Upper lobe of left lung (tissue), 6 donors: ENCODE data around the gene TNNC1. TPM values are rescaled to one million over a fixed set of nuclear protein-coding genes. Genes with fewer than 3 reads are reported as not detected.

Experiments
- ATAC-seq, 2 donors: fragments of 200-7000 bp; cut with Tn5 transposase; one replicate each; pipeline ENCODE4 v1.9.1; 2022; ENCODE audit warnings: mild to moderate bottlenecking in 2 of 2, moderate library complexity in 2 of 2; ENCODE audit not compliant: low FRiP score in 2 of 2
- DNase-seq, 2 donors: peaks; one replicate each; pipeline ENCODE4 v3.0.0-alpha.2; 2019 to 2020
- H3K27ac ChIP-seq, 4 donors: fragments of 200-600 bp; sonication (generic); one replicate each; pipeline ENCODE4 v1.5.1; 2016 to 2019
- H3K27me3 ChIP-seq, 4 donors: fragments of 200-600 bp; sonication (generic); one replicate each; pipeline ENCODE4 v1.5.1; 2017 to 2019
- H3K36me3 ChIP-seq, 4 donors: fragments of 200-600 bp; sonication (generic); one replicate each; pipeline ENCODE4 v1.5.1; 2016 to 2019
- H3K4me1 ChIP-seq, 4 donors: fragments of 200-600 bp; sonication (generic); one replicate each; pipeline ENCODE4 v1.5.1; 2018 to 2019
- H3K4me3 ChIP-seq, 4 donors: fragments of 200-600 bp; sonication (generic); one replicate each; pipeline ENCODE4 v1.5.1; 2017 to 2019; ENCODE audit warnings: mild to moderate bottlenecking in 2 of 4, moderate library complexity in 1 of 4
- H3K9me3 ChIP-seq, 4 donors: fragments of 200-600 bp; sonication (generic); one replicate each; pipeline ENCODE4 v1.5.1; 2018 to 2019
- EP300 ChIP-seq, 4 donors: sonication (generic); formaldehyde crosslinking; IDR thresholded peaks; one replicate each; pipeline ENCODE4 v1.5.1; 2017; ENCODE audit warnings: antibody characterized with exemption in 4 of 4, control low read depth in 2 of 4
- POLR2A ChIP-seq, 4 donors: fragments of 450-650 bp; IDR thresholded peaks; one replicate each; pipeline ENCODE4 v1.5.1; 2016 to 2017; ENCODE audit warnings: antibody characterized with exemption in 4 of 4, mild to moderate bottlenecking in 2 of 4
- POLR2AphosphoS5 ChIP-seq, 2 donors: sonication (generic); formaldehyde crosslinking; IDR thresholded peaks; one replicate each; pipeline ENCODE4 v1.5.1; 2017; ENCODE audit warnings: antibody characterized with exemption in 2 of 2
- WGBS, 2 donors: methylation state at CpG; one replicate each; pipeline ENCODE4 v1.1.5; 2017 to 2018; 5-methylcytosine and 5-hydroxymethylcytosine counted together
- total RNA-seq, 6 donors: library from RNA; depleted of rRNA in 4 of 6; stranded (reverse); fragments of >200 nt in 4 of 6; gene quantifications; one replicate each; pipeline versions ENCODE4 v1.1.0 to v1.2.1, GENCODE V29; 2016 to 2021
- TF ChIP-seq, protein P1 (sequence below), 6 experiments: fragments of 450-650 bp in 4 of 6; fragments of 200-600 bp in 2 of 6; sonication (generic) in 2 of 6; IDR thresholded peaks; one replicate each; pipeline ENCODE4 v1.5.1; 2016 to 2019; ENCODE audit warnings: antibody characterized with exemption in 6 of 6
- donor health status: DM: no; HTN: no; CAD: no; lungs with moderate emphysema.
- donor health status: DM: no; HTN: yes; CAD: no; lungs with severe emphysema.

Gene TNNC1
- total RNA-seq, 6 donors from 2014 or later, result 28.3 to 196 (median 122) TPM

DNA sequence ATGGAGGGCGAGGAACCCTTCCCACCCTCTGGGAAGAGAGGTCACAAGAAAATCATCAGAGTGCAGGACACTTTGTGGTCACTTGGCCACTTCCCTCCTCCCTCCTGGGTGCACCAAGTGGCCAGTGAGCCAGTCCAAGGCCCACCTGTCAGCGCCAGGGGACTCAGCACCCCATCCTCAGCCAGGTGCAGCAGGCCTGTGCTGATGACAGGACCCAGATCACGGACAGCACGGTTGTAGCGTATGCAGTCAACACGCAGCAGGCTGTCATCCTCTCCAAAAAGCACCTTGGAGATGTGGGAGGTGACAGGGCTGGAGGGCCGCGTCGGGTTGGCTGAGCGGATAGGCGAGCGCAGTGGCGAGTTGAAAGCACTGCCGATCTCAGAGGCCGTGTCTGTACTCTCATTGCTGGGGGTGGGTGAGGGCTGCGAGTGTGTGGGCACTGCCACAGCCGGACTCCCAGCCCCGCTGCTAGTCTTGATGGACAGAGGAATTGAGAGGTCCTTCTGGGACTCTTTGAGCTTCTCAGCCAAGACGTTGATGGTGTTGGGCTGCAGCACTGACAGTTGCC, 50.5 kb downstream of the TNNC1 start:
- H3K27me3 ChIP-seq, result no peaks in the 10 kb centered on the region
- no peak for DNase-seq
- peaks cover 5 to 8% (median 7%) of the 10 kb centered on the region in 4 donors for H3K4me1 ChIP-seq
- no peak overlapping the region for H3K27ac ChIP-seq
- no peaks in the 10 kb centered on the region for H3K9me3 ChIP-seq
- no peak for ATAC-seq
- peaks cover 19 to 96% (median 82%) of the 10 kb centered on the region in 4 donors for H3K36me3 ChIP-seq
- H3K4me3 ChIP-seq, result no peak overlapping the region
- WGBS, 2 donors, result 93 to 96% methylated on average over 19 of the region's 19 CpGs
- TF ChIP-seq POLR2AphosphoS5 (IDR thresholded peaks at IDR 0.05) (no peak), POLR2A (IDR thresholded peaks at IDR 0.05) (no peak)

DNA sequence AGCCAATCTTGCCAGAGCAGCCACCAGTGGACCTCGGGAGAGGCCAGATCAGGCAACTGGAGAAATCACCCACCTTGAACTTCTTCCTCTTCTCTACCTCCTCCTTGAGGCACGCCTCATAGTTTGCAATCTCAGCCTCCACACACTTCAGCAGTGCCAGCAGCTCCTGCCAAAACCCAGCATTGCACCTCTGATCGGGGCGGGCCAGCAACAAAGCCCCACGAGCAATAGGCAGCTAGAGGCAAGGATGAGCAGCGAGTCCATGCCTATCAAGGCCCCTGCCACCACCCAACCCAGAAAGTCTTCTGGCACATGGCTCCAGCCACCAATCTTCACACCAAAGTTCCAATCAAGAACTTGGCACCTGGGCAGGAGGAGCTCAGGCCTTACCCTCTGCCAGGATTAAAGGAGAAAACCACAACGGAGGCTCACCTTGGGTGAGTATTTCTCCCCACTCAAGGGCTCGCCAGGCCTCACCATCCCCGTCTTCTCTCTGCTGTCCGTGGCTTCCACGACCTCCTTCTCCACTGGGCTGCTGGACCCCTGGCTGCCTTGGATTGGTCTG, 51.1 kb downstream of the TNNC1 start:
- Histone ChIP-seq H3K4me3 (no peak overlapping the region), H3K4me1 (peaks cover 0 to 3% (median 1%) of the 10 kb centered on the region in 4 donors), H3K27me3 (no peaks in the 10 kb centered on the region), H3K27ac (no peak overlapping the region), H3K9me3 (no peaks in the 10 kb centered on the region), H3K36me3 (peaks cover 19 to 90% (median 80%) of the 10 kb centered on the region in 4 donors)
- TF ChIP-seq EP300 (IDR thresholded peaks at IDR 0.05), result no peak
- TF ChIP-seq, protein P1, sequence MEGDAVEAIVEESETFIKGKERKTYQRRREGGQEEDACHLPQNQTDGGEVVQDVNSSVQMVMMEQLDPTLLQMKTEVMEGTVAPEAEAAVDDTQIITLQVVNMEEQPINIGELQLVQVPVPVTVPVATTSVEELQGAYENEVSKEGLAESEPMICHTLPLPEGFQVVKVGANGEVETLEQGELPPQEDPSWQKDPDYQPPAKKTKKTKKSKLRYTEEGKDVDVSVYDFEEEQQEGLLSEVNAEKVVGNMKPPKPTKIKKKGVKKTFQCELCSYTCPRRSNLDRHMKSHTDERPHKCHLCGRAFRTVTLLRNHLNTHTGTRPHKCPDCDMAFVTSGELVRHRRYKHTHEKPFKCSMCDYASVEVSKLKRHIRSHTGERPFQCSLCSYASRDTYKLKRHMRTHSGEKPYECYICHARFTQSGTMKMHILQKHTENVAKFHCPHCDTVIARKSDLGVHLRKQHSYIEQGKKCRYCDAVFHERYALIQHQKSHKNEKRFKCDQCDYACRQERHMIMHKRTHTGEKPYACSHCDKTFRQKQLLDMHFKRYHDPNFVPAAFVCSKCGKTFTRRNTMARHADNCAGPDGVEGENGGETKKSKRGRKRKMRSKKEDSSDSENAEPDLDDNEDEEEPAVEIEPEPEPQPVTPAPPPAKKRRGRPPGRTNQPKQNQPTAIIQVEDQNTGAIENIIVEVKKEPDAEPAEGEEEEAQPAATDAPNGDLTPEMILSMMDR (IDR thresholded peaks at IDR 0.05), result no peak
- no peak for TF ChIP-seq POLR2AphosphoS5 (IDR thresholded peaks at IDR 0.05)
- TF ChIP-seq POLR2A (IDR thresholded peaks at IDR 0.05), result no peak
- DNase-seq (no peak), ATAC-seq (no peak)
- 86 to 96% methylated on average over 10 to 11 of the region's 11 CpGs for WGBS, 2 donors

DNA sequence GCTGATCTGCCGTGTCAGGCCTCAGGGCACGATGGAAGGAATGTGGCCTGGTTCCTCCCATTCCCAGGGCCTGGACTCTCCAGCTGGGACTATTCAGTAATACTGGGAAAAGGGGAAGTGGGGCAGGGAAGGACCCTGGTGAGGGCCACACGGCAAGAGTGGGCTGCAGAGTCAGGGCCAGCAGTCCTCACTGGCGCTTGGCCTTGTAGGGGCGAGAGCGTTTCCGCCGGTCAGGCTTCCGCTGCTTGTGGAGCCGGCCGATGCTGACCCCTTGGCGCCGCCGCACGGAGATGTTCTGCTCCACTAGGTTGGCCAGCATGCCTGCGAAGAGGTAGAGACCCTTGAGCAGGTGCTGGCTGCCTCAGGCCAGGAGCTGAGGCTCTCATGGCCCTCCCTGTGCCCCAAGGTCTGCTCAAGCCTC, 51.7 kb downstream of the TNNC1 start:
- H3K36me3 ChIP-seq, result peaks cover 17 to 84% (median 73%) of the 10 kb centered on the region in 4 donors
- ATAC-seq (no peak), DNase-seq (no peak)
- no peaks in the 10 kb centered on the region for H3K9me3 ChIP-seq
- WGBS, 2 donors, result 98% methylated on average over 11 of the region's 16 CpGs; no CpG with 5 or more reads in 1 of the 2 donors
- TF ChIP-seq POLR2AphosphoS5 (IDR thresholded peaks at IDR 0.05) (no peak), EP300 (IDR thresholded peaks at IDR 0.05) (no peak), POLR2A (IDR thresholded peaks at IDR 0.05) (no peak)
- TF ChIP-seq, protein P1 (IDR thresholded peaks at IDR 0.05), result no peak
- H3K4me3 ChIP-seq, result no peak overlapping the region
- H3K27me3 ChIP-seq, result no peaks in the 10 kb centered on the region
- H3K27ac ChIP-seq, result no peak overlapping the region
- no peaks in the 10 kb centered on the region for H3K4me1 ChIP-seq

DNA sequence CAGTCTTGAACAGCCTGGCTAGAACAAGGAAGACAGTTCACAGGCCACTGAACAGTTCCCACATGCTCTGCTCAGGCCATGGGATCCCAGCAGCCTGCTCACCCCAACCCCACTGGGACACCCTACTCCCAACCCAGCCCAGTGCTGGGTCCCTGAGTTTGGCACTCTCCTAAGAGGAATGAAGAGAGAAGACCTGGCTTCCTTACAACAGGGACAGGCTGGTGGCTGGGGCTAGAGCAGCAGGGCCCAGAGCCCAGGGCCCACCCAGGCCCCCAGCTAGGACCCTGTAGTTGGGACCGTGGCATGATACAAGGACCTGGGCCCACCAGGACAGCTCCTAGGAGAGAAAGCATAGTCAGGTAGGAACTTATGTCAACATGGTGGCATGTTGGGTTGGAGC, 52.3 kb downstream of the TNNC1 start:
- TF ChIP-seq POLR2A (IDR thresholded peaks at IDR 0.05) (no peak), POLR2AphosphoS5 (IDR thresholded peaks at IDR 0.05) (no peak)
- TF ChIP-seq, protein P1 (IDR thresholded peaks at IDR 0.05), result no peak
- no peak overlapping the region for H3K27ac ChIP-seq
- no peaks in the 10 kb centered on the region for H3K27me3 ChIP-seq
- ATAC-seq (no peak), DNase-seq (no peak)
- no peaks in the 10 kb centered on the region for H3K4me1 ChIP-seq
- no peak overlapping the region for H3K4me3 ChIP-seq
- peaks cover 11 to 78% (median 68%) of the 10 kb centered on the region in 4 donors for H3K36me3 ChIP-seq
- WGBS, 2 donors, result 100% methylated on average over 1 of the region's 1 CpG; no CpG with 5 or more reads in 1 of the 2 donors
- no peaks in the 10 kb centered on the region for H3K9me3 ChIP-seq

Other genes with a start within 250 kb of the TNNC1 start
- gene TLR9, start 228.4 kb downstream of the TNNC1 start, total RNA-seq, result 1 to 10 TPM in 1 of 6 donors, under 1 TPM in 1, not detected in 4; 0.29 to 1.1 TPM
- gene TWF2, start 214.9 kb downstream of the TNNC1 start, total RNA-seq, result 10 to 100 TPM; 31.9 to 83.5 (median 66.6) TPM
- 10 to 100 TPM; 18.7 to 68.1 (median 47.8) TPM for gene PPM1M, start 208.3 kb downstream of the TNNC1 start, total RNA-seq
- gene WDR82, start 175.4 kb downstream of the TNNC1 start, total RNA-seq, result 10 to 100 TPM; 23.0 to 63.6 (median 46.8) TPM
- 10 to 100 TPM in 5 of 6 donors, 1 to 10 TPM in 1; 5.5 to 21.0 (median 15.8) TPM for gene GLYCTK, start 166.2 kb downstream of the TNNC1 start, total RNA-seq
- 10 to 100 TPM; 10.8 to 67.1 (median 22.4) TPM for gene DNAH1, start 137.7 kb downstream of the TNNC1 start, total RNA-seq
- gene BAP1, start 44.0 kb downstream of the TNNC1 start, total RNA-seq, result 10 to 100 TPM; 58.0 to 90.1 (median 75.1) TPM
- gene PHF7, start 43.4 kb downstream of the TNNC1 start, total RNA-seq, result 10 to 100 TPM in 3 of 6 donors, 1 to 10 TPM in 3; 5.6 to 14.8 (median 10.0) TPM
- gene SEMA3G, start 8.9 kb downstream of the TNNC1 start, total RNA-seq, result 10 to 100 TPM in 5 of 6 donors, 1 to 10 TPM in 1; 5.1 to 69.0 (median 20.7) TPM
- gene NISCH, start 1.6 kb upstream of the TNNC1 start, total RNA-seq, result 100 to 1,000 TPM in 2 of 6 donors, 10 to 100 TPM in 4; 60.7 to 288 (median 83.0) TPM
- gene STAB1, start 41.3 kb upstream of the TNNC1 start, total RNA-seq, result 100 to 1,000 TPM in 4 of 6 donors, 10 to 100 TPM in 2; 42.9 to 259 (median 125) TPM
- gene NT5DC2, start 79.8 kb upstream of the TNNC1 start, total RNA-seq, result 100 to 1,000 TPM in 1 of 6 donors, 10 to 100 TPM in 5; 27.3 to 113 (median 46.2) TPM
- gene UQCC5, start 82.6 kb upstream of the TNNC1 start, total RNA-seq, result 10 to 100 TPM in 2 of 6 donors, 1 to 10 TPM in 4; 2.0 to 43.0 (median 3.0) TPM
- gene PBRM1, start 231.9 kb upstream of the TNNC1 start, total RNA-seq, result 100 to 1,000 TPM in 1 of 6 donors, 10 to 100 TPM in 5; 60.9 to 151 (median 81.6) TPM
- gene GNL3, start 232.0 kb upstream of the TNNC1 start, total RNA-seq, result 10 to 100 TPM; 12.0 to 93.3 (median 44.1) TPM